SW480 (cell line): ENCODE measurements around the gene NEU4.

Experiments
- DNase-seq: peaks from one replicate; pipeline ENCODE4 v3.0.0-alpha.2; 2016; ENCODE audit warnings: low spot score

Gene NEU4

DNA sequence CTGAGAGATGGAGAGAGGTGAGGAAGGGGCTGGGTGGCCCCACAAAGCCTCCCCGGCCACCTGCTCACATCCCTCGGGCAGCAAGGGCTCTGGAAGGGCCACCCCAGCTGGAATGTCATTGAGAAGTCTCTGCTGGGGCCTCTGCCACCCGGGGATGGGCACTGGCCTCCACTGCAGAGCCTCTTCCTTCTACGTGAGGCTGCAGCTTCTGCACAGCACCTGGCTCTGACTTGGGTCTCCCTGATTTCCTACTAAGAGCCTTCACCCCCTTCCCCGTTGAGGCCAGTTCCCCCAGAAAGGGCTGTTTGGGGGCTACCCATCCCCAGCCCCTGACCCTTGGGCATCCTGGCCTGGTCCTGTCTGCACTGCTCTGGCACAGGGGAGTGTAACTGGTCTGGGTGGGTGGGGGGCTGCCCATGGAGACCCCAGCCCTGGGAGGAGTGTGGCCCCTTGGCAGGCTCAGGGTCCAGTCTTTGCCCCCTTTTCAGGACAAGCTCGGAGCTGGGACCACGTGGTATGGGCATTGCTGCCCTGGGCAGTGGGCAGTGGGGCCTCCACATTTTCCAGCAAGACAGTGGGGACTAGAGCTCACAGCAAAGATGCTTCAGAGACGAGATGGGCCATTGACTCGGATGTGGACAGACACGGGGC, 44.1 kb downstream of the NEU4 start:
- DNase-seq: no peak

DNA sequence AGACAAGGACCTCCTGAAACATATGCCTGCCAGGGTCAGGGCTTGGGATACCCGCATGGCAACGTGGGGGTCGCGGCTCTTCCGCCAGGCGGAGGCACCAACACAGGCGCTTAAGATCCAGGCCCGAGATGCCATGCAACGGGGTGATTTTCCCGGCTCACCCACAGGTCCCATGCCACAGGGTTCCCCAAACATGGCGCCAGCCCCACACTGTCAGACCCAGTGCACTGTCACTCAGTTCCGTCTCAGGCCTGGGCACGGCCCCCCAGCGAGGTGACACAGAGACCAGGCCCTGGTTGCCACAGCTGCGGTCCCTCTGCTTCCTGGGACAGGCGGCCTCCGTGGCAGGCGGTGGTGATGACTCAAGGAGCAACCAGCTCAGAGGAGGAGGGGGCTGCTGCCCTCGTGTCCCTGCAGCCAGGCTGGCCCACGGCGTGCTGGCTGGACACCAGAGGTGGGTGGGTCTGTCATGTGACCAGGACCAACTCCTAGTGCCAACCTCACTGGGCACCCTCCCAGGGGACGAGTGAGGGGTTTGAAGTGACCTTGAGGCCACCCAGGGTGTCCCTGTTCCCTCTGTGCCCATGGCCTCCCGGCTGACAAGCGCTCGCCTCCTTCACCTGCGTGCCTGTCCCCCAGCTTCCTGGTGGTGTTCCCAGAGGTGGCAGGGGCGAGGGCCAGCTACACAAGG, 44.8 kb downstream of the NEU4 start:
- DNase-seq: no peak

DNA sequence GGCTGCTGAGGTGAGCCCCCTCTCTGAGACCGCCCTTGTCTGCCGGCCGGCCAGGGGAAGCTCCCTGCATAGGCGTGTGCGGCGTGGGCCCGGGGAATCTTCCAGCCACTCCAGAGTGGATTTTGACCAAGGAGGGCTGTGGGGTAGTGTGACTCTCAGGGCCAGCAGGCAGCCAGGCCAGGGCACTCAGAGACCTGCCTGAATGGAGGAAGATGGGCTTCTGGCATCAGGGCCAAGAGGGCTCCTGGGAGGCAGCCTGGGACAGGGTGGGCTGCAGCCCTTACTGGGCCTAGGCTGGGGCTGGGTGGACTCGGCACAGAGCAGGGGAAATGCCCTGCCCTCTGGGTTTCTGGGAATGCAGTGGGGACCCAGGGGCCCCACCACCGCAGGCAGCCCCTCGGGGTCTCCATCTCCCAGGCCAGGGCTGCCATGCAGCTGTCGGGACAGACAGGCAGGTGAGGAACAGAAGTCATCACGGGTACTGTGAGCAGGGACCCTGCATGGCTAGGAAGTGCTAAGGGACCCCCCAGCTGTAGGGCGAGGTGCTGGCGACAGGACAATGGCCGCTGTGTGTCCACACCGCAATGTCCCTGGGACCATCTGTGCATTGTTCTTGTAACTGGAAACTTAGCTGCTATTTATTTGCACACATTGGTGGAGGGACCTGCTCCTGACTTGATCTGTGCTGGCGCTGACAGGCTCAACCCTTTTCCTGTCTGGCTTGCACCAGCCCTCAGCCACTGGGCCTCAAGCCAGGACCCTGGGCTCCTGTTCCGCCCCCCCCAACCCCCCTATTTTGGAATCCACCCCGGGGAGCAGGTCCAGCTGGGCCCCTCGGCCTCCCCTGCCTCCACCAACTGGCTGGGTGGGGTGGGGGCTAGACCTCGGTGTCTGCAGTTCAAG, 45.6 kb downstream of the NEU4 start:
- no peak for DNase-seq

DNA sequence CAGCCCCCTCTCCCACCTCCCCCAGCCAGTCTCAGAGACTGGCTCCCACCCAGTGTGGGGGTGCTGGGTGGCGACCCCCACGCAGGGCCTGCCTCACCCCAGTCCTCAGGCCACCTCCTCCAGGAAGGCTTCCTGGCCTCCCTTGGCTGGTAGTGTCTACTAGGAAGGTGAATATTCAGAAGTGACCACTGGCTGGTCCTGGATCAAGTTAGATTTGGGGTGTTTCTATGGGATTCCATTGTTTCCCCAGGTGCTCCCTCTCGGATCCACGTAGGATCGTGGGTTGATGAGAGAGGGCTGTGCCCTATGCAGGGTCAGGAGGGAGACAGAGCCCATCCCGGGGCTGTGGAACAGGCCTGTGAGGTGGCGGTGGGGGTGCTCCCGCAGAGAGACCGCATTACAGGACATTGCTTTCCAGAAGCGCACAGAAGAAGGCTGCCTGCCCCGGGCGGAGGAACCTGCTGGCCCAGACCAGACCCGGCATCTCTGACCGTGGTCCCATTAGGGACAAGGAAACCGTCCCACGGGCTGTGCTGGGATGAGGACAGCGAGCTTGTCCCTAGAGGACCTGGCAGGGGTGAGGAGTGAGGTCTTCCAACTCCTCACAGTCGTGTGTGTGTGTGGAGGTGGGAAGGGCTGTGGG, 46.4 kb downstream of the NEU4 start:
- DNase-seq: no peak

DNA sequence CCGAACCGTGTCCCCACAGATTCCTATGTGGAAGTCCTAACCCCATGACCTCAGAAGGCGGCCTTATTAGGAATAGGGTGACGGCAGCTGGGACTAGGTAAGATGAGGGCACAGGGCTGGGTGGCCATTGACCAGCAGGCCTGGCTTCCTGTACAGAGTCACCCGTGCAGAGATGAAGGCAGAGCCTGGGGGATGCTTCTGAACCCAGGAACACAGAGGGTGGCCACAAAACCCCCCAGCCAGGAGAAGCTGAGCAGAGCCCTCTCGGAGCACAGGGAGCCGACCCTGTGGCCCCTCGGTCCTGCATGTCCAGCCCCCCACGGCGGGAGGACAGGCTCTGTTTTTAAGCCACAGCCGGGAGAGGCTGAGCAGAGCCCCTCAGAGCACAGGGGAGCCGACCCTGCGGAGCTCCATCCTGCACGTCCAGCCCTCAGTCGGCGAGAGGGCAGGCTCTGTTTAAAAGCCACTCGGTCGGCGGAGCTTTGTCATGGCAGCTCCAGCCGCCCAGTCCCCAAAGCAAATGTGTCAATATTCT, 47.0 kb downstream of the NEU4 start:
- DNase-seq: no peak

DNA sequence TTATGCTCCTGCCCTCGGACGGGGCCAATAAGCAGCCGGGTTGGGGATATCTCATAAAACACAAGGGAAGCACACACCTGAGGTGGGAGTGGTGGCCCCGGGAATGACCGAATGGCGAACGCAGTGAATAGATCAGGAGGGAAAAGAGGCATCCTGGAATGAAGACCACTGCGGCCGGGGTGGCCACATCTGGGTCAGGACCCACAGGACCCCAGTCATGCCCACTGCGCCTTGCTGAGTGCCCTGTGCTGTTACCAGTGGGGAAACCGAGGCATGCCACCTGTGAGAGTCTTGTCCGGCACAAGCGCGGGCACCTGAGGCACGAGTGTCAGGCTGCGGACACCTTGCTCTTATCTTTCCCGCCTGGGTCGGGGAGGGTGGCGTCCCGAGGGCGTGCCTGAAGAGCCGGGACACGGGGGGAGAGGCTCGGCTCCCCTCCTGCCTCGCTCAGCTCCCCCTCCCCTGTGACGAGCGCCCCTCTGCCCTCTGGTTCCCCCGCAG, 48.1 kb downstream of the NEU4 start:
- no peak for DNase-seq

DNA sequence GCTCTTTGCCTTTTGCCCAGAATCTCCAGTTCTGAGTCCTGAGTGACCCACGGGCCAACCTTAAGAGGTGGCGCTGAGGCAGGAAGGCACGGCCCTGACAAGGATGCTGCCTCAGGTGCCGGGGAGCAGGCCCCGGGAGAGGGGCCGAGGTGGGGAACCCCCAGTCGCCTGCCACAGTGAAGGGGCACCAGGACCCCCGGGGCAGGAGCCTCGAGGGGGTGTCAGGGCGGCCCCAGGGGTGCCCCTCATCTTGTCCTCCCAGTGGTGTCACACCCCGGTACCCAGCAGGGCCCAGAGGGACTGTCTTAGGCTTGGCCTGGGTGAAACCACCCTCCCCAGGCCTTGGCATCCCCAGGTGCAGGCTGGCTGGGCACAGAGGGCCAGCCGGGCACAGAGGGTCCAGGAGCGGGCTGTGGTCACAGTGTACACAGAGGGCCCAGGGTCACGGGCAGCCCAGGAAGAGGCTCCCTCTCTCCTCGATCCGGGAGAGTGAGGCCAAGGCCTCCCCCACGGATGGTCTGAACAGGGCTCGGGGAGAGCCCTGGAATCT, 48.7 kb downstream of the NEU4 start:
- no peak for DNase-seq

DNA sequence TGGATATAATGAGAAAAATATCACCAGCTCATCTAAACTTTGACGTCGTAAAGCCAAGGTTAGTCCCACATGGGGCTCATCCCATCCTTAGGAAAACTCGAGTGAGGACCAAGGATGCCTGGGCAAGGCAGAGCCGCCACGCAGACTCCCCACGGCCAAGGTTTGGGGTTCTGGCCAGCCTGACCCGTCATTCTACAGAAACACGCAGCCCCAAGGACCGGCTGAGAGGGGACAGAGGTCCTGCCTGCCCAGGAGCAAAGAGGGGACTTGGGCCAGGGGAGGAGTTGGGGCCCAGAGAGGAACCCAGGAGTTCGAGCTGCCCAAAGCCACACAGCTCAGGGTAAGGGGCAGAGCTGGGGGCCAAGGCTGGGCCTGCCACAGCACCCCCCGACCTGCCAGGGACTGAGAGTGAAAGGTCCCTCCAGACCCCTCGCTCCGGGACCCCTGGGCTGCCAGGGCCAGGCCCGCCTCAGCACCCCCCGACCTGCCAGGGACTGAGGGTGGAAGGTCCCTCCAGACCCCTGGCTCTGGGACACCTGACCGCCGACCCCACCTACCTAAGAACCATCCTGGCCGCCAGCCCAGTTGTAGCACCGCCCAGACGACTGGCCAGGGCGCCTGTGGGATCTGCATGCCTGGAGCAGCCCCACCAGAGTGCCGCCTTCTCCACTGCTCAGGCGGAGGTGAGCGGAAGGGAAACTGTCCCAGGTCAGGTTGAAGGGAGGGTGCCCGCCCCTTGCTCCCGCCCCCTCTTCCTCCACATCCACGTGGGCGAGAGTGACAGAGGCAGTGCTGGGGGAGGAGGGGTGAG, 49.4 kb downstream of the NEU4 start, which contains the start of gene PDCD1:
Gene PDCD1, minus strand, starts transcription at position 689 of the 811 bp plus-strand sequence. Its CDS starts 56 bp downstream, at position 633.
- peak; percentile 50 for DNase-seq

DNA sequence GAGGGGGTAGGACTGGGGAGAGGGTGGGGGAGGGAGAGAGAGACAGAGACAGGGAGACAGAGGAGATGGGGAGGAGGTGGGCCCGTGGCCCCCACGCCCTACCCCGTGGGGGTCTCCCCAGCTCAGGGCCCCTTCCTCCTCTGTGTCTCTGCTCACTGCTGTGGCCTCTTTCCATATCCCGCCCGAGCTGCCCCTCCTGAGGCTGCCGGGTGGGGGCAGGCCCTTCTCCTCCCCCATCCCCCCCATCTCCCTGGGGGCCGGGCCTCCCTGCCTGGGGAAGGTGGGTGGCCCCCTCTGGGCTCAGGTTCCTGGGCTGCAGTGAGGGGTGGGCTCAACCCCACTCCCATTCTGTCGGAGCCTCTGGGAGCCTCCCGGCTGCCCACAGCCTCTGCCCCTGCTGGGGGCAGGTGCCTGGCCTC, 50.0 kb downstream of the NEU4 start:
- no peak for DNase-seq

DNA sequence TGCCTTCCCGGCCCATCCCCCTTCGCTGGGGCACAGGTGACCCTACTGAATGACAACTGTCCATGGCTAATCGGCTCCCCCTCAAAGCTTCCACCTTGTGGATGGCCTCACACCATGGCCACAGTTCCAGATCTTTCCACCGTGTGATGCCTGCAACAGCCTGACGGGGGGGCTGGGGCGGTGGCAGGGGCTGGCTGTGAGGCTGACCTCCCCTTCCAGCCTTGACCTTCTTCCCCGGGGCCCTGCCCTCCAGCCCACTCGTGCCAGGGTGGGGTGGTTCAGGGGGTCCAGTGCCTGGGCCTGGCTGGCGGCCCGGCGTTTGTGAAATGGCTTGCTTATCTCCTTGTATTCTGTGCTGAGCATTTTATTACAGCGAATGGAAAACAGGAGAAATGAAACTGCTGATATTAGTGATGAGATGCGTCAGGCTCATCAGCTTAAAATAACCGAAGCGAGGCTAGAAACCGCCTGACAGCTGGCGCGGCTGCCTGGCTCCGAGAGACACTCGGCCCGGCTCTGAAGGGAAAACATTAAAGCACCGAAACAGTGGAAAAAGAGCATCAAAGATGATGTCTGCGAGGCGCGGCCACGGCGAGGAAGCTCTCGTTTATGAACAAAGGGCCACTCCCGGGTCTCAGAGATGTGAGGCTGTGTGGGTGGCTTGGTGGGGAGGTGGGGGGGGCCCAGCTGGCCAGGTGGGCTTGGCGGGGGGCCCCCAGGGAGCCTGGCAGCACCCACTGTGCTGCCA, 50.6 kb downstream of the NEU4 start:
- DNase-seq: no peak

DNA sequence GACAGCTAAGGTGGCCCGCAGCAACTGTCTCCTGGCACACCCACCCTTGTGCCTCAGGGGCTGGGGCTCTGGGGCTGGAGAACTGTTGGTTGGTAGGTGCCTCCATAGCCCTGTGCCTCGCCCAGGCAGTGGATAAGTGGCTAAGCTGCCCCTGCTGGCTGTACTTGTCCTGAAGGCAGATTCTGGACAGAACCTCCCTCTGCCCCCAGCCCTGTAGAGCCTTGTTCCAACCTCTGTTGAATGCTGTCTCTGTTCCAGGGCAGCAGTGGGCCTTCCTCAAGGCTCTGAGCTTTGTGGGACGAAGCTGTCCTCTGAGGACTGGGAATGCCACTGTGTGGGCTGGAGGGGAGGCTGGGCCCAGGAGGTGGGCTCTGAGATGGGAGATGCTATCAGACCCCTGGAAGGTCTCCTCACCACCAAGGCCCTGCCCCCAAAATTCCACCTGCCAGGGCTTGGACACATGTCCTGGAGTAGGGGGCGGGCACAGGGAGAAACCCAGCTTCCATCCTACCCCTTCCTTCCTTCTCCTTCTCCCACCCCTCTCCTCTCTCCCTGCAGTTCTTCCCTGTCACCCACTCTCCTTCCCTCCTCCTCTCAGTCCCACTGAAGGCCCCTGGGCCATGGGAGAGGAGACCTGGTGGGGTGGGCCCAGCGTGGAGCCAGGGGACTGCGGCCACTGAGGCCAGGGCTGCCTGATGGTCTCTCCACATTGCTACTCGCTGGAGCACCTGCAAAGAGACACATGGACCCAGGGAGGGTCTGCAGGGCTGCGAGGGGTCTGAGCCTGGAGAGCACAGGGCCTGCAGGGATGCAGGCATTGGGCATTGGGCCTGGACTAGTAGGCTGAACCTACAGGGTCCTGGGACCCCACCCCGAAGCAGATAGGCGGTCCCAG, 51.4 kb downstream of the NEU4 start:
- DNase-seq: no peak

DNA sequence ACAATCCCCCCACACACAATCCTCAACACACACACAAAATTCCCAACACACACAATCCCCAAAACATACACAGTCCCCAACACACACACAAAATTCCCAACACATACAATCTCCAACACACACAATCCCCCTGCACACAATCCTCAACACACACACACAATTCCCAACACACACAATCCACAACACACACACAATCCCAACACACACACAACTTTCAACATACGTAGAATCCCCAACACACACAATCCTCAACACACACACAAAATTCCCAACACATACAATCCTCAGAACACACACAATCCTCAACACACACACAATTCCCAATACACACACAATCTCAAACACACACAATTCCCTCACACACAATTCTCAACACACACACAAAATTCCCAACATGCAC, 52.3 kb downstream of the NEU4 start:
- DNase-seq: no peak

DNA sequence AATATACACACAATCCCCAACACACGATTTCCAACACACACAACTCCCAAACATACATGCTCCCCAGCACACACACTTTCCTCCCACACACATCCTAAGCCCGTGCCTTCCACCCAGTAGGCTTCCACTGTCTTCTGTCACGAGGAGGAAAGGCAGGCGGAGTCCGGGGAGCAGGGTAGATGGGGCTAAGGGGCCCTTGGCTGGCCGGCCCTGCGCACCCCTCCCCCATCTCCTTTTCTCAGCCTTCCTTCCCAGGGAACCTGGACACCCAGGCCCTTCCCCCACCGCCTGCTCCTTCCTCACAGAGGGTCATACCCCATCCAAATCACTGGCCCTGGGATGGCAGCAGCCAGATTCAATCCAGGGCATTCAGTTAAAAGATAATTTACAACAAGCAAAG, 53.1 kb downstream of the NEU4 start:
- no peak for DNase-seq

DNA sequence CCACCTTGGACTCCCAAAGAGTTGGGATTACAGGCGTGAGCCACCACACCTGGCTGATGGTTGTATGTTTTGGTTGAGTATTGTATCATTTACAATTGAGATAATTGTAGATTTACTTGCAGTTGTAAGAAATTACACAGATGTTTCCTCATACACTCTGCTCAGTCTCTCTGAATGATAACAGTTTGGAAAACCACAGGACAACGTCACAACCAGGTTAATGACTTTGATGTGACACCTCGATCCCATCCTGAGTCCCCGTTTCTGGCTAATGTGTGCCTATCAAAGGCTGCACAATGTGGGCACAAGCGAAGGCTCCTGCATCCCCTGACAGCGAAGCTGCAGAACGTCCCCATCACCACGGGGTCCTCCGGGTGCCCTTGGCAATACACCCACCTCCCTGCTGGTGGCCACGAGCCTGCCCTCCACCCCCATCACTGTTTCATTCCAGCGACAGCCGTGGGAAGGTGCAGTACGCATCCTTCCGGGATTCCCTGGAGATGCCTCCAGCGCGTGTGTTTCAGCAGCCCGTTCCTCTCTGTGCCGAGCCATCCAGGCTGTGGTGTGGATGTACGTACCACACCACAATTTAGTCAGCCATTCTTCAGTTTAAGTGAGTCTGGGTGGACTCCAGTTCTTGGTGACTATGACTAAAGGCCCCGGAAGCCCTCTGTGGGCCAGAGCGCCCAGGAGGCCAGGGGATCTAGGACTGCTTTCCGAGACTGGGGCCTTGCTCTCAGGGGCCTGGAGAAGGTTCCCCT, 54.0 kb downstream of the NEU4 start:
- DNase-seq: no peak

DNA sequence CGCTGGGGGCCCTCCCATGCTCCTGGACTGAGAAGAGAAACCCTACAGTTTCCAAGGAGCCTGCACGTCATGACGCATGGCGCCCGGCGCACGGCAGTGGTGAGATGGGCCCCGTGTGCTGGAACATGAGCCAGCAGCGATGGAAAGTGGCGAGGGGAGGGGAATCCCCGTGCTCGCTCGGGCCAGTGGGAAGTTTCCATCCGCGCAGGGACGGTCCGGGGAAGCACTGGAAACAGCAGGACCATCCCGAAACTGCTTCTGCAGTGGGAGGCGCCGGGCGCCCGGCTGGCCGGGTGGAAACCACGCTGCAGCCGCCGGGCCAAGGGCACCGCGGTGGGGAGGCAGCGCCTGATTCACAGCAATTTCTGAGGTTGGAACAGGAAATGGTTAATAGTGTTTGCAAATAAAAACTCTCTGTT, 54.6 kb downstream of the NEU4 start:
- DNase-seq: no peak

DNA sequence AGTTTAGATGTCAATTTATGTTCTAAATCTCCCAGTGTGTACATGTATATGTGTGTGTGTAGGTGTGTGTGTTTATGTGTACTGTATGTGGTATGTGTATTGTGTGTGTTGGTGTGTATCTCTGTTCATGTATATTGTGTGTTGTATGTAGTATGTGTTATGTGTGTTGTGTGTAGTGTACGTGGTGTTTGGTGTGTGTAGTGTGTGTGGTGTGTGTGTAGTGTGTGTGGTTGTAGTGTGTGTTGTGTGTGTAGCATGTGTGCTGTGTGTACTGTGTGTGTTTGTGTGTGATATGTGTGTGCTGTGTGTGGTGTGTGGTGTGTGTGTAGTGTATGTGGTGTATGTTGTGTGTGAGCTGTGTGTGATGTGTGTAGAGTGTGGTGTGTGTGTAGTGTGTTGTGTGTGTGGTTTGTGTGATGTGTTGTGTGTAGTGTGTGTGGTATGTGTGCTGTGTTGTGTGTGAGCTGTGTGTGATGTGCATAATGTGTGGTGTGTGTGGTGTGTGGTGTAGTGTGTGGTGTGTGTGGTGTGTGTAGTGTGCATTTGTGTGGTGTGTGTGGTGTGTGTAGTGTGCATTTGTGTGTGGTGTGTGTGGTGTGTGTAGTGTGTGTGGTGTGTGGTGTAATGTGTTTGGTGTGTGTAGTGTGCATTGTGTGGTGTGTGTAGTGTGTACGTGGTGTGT, 55.3 kb downstream of the NEU4 start:
- DNase-seq: no peak

DNA sequence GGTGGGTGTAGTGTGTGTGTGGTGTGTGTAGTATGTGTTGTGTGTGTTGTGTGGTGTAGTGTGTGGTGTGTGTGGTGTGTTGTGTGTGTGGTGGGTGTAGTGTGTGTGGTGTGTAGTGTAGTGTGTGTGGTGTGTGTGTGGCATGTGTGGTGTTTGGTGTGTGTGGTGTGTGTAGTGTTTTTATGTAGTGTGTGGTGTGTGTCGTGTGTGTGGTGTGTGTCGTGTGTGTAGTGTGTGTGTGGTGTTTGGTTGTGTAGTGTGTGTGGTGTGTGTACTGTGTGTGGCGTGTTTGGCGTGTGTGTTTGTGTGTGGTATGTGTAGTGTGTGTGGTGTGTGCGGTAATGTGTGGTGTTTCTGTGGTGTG, 55.8 kb downstream of the NEU4 start:
- DNase-seq: no peak
